Measurements from ENCODE around the gene ELOVL6. TPM values are rescaled to one million over a fixed set of nuclear protein-coding genes. Genes with fewer than 3 reads are reported as not detected.
A peak's percentile ranks its signal among the peaks of the same experiment; 100 is the strongest.

ELOVL6 gene
- total RNA-seq, 8 experiments from 2014 or later: 10.3 to 60.3 (median 28.4) TPM

DNA sequence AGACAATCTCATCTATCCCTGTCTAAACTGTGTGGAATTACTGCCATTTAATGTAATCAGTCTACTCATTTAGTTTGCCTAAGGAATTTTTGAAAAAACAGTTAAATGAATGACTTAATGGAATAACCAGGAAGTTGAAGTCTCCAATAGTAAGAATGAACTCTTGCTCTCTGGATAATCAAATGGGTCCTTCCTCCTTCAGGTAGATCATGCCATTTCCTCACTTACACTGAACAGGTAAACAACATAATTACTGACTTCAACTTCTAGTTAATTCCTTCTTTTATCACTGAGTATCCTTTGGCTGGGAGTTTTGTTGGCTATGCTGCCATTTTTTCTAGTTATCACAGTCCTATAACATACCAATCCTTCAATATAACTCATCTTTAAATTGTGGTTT is 56.0 kb downstream of the ELOVL6 start:
- H3K27ac ChIP-seq: no peak overlapping the region
- no peak for ATAC-seq (replicated peaks in 6 of 8)
- no peak overlapping the region for H3K4me3 ChIP-seq
- no peaks in the 10 kb centered on the region for H3K4me1 ChIP-seq (replicated peaks in 1 of 2)
- in situ Hi-C loops (cut with MboI; ENCODE audit: low pct_unique_long_range_greater_than_20kb in 2 of 9, low sequenced_read_pairs in 9 of 9, unreplicated experiment in 9 of 9): no loop called here

DNA sequence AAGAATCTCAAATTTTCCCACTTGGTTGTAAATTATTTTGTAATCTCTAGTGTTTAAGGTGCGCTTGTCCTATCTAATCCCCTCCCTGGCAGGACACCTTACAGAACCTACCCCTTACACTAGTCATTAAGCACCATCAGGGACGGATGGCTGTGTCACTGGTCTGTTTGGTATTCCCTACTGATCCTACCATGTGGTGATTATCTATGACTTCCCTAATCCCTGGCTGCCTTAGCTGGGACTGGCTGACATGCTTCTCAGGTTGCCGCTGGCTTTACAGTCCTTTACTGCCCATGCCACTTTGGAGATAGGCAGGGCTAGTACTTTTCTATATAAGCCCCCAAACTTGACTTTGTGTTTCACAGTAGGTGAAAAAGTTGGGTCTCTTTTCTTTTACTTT is 58.6 kb downstream of the ELOVL6 start:
- no peak overlapping the region for H3K27ac ChIP-seq
- no peak for ATAC-seq (replicated peaks in 6 of 8)
- in situ Hi-C loops (cut with MboI; ENCODE audit: low pct_unique_long_range_greater_than_20kb in 2 of 9, low sequenced_read_pairs in 9 of 9, unreplicated experiment in 9 of 9): no loop called here
- WGBS, 10 experiments: 43 to 100% (median 96%) methylated on average over 1 to 3 of the region's 3 CpGs; no CpG with 5 or more reads in 2 of the 10 experiments
- H3K4me1 ChIP-seq (replicated peaks in 1 of 2): no peaks in the 10 kb centered on the region
- H3K4me3 ChIP-seq: no peak overlapping the region

DNA sequence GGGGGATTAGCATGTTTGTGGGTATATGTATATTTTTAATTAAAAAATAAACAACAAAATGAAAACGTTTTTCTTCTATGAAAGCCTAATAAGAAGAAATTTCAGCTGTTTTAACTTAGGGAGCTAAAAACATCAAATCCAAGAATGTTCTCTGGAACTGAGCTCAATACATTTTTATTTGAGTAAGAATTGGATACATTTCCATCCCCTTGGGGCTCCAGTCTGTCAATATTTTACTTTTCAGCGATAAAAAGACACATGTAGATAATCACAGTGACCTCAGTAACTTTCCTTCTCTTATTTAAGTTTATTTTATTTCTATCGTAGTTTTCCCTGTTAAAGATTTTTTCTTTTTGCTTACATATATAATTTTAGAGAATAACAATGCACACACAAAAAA is 59.3 kb downstream of the ELOVL6 start:
- WGBS, 10 experiments: 24 to 83% (median 62%) methylated on average over 1 to 3 of the region's 3 CpGs
- ATAC-seq (replicated peaks in 6 of 8): no peak
- Histone ChIP-seq H3K4me1 (replicated peaks in 1 of 2) (no peaks in the 10 kb centered on the region), H3K4me3 (no peak overlapping the region), H3K27ac (no peak overlapping the region)
- in situ Hi-C loops (cut with MboI; ENCODE audit: low pct_unique_long_range_greater_than_20kb in 2 of 9, low sequenced_read_pairs in 9 of 9, unreplicated experiment in 9 of 9): no loop called here

DNA sequence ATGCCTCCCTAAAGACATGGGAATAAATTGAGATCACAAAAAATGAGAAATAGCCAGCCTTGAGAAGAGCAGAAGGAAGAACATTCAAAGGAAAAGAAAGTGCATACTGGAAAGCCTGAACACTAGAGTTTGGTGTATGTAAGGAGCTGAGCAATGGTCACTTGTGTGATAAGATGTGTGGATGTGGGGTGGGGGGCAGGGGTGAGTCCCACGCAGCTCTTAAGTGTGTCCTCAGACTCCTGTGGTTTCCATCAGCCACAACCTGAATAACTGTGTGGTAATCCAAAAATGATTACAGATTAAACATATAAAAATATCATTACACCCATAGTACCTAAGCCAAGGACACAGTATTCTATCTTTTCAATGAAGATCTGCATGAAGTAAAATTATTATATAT is 59.9 kb downstream of the ELOVL6 start:
- no peak for ATAC-seq (replicated peaks in 6 of 8)
- H3K27ac ChIP-seq: no peak overlapping the region
- H3K4me1 ChIP-seq (replicated peaks in 1 of 2): no peaks in the 10 kb centered on the region
- H3K4me3 ChIP-seq: no peak overlapping the region
- WGBS, 10 experiments: 100% methylated on average over 1 of the region's 1 CpG; no CpG with 5 or more reads in 7 of the 10 experiments
- in situ Hi-C loops (cut with MboI; ENCODE audit: low pct_unique_long_range_greater_than_20kb in 2 of 9, low sequenced_read_pairs in 9 of 9, unreplicated experiment in 9 of 9): no loop called here

DNA sequence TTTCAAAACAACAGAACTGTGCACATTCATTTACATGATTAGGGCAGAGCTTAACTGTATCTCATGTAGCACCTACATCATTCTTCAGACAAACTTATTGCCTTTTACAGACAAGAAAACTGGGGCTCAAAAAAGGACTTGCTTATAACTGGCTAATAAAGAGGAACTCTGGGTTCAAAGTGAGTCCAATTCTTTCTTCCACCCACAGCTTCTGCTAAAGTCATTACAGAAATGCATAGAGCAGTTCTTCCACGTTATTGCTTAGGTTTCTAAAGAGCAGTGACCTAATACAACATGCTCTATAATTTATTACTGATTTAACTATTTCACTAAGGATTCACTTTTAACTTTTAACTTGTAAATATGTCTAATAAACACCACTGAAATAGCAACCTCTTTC is 60.6 kb downstream of the ELOVL6 start:
- in situ Hi-C loops (cut with MboI; ENCODE audit: low pct_unique_long_range_greater_than_20kb in 2 of 9, low sequenced_read_pairs in 9 of 9, unreplicated experiment in 9 of 9): no loop called here
- Histone ChIP-seq H3K4me3 (no peak overlapping the region), H3K4me1 (replicated peaks in 1 of 2) (no peaks in the 10 kb centered on the region), H3K27ac (no peak overlapping the region)
- 38 to 100% (median 90%) methylated on average over 1 of the region's 1 CpG; no CpG with 5 or more reads in 4 of the 10 experiments for whole genome bisulfite sequencing, 10 experiments
- ATAC-seq (replicated peaks in 6 of 8): no peak

DNA sequence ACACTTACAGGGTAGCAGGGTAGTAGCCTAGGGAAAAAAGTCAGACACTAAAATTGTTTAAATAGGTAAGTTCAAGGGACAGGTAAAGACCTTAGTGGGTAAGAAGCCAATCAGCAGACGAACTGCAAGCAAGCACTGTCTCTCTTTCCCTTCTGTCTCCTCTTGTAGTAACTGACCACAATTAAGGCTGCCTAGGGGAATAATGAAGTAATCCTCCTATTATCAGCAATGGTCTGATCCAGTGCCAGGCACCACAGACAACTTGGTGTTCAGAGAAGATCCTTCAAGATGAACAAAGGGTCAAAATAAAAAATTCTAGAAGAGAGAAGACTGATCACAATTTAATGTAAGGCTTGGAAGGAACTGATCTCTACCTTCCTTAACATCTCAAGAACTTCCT is 62.9 kb downstream of the ELOVL6 start:
- ATAC-seq (replicated peaks in 6 of 8): no peak
- H3K27ac ChIP-seq: no peak overlapping the region
- H3K4me3 ChIP-seq: no peak overlapping the region
- in situ Hi-C loops (cut with MboI; ENCODE audit: low pct_unique_long_range_greater_than_20kb in 2 of 9, low sequenced_read_pairs in 9 of 9, unreplicated experiment in 9 of 9): no loop called here
- H3K4me1 ChIP-seq (replicated peaks in 1 of 2): no peaks in the 10 kb centered on the region
- 14 to 100% (median 77%) methylated on average over 1 of the region's 1 CpG; no CpG with 5 or more reads in 4 of the 10 experiments for WGBS, 10 experiments

DNA sequence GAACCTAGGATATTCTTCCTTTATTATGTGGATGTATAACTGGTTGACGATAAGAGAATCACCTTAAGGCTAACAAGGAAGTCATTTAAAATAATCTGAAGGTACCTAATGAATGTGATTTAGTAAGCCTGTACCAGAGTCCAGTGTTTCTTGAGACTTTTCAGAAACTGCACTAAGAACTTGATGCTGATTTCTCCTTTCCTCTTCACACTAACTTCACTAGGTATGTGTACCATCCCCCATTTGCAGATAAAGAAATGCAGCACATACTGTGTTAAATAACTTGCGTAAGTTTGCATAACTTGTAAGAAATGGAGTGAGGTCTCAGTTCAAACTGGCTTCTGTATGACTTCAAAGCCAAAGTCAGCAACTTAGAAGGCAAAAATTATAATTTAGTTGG is 63.3 kb downstream of the ELOVL6 start:
- WGBS, 10 experiments: 83 to 100% (median 94%) methylated on average over 2 of the region's 2 CpGs; no CpG with 5 or more reads in 1 of the 10 experiments
- no peaks in the 10 kb centered on the region for H3K4me1 ChIP-seq (replicated peaks in 1 of 2)
- in situ Hi-C loops (cut with MboI; ENCODE audit: low pct_unique_long_range_greater_than_20kb in 2 of 9, low sequenced_read_pairs in 9 of 9, unreplicated experiment in 9 of 9): no loop called here
- no peak for ATAC-seq (replicated peaks in 6 of 8)
- no peak overlapping the region for H3K27ac ChIP-seq
- no peak overlapping the region for H3K4me3 ChIP-seq

DNA sequence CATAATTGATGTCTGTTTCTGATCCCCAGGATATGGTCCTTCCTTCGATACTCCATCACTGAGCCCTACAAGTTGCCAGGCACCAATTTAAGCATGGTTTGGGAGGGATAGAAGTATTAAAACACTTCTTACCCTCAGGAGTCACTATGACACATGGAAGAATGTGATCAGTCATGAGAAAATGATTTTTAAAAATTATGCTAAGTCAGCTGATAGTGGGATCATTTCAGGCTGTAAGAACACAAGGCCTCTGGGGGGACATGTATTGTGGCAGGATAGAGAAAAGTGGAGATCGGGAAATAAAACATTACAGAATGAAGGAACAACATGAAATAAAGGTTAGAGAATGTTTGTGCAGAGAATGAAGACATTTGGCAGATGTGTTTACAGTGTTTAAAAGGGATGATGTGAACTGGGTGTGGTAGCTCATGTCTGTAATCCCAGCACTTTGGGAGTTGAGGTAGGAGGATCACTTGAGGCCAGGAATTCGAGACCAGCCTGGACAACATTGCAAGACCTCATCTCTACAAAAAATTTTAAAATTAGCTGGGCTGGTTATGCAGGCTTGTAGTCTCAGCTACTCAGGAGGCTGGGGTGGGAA is 64.0 kb downstream of the ELOVL6 start:
- WGBS, 10 experiments: 20 to 100% (median 88%) methylated on average over 1 to 3 of the region's 3 CpGs; no CpG with 5 or more reads in 2 of the 10 experiments
- ATAC-seq (replicated peaks in 6 of 8): peak in 2 of 8 experiments; percentile 15 to 28
- no peak overlapping the region for H3K27ac ChIP-seq
- no peak overlapping the region for H3K4me3 ChIP-seq
- H3K4me1 ChIP-seq (replicated peaks in 1 of 2): no peaks in the 10 kb centered on the region
- in situ Hi-C loops (cut with MboI; ENCODE audit: low pct_unique_long_range_greater_than_20kb in 2 of 9, low sequenced_read_pairs in 9 of 9, unreplicated experiment in 9 of 9): no loop called here

DNA sequence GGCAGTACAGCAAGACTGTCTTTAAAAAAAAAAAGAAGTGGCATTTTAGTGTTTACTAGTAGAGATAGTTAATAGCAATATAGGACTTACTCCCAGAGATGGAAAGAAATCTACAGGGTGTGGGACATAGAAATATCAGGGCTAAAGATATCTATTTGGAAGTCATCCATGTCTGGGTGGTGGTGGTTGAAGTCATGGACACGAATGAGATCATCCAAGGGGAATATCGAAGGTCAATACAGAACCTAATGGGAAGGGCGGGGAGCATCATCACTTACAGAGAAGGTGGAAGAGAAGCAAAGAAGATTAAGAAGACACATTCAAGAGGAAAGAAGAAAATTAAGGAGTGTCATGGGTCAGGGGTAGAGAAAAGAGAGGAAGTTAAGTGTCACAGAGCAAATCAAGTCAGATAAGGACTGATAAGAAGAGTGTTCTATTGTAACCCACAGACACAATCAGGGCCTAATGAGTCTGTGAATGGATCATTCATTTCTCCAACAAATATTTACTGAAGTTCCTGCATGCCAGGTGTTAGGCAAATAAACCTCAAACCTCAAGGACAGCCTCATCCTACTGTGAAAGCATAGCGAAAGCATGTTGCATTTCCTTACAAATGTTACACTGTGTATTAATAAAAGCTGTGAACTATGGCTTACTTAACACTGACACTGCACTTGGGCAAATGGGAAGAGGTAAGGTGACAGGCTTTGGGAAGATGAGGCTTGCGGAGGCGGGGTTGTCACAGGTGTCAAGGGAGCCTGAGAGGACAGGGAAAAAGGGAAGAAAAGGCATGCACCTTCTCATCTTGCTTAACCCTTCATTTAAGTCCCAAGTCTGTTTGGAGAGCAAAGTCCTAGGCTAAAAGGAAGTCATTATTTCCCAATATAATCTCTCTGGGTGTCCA is 65.3 kb downstream of the ELOVL6 start:
- no peak overlapping the region for H3K4me3 ChIP-seq
- WGBS, 10 experiments: 71 to 100% (median 94%) methylated on average over 2 to 6 of the region's 6 CpGs; no CpG with 5 or more reads in 1 of the 10 experiments
- H3K27ac ChIP-seq: no peak overlapping the region
- H3K4me1 ChIP-seq (replicated peaks in 1 of 2): no peaks in the 10 kb centered on the region
- ATAC-seq (replicated peaks in 6 of 8): peak in 1 of 8 experiments; percentile 68
- in situ Hi-C loops (cut with MboI; ENCODE audit: low pct_unique_long_range_greater_than_20kb in 2 of 9, low sequenced_read_pairs in 9 of 9, unreplicated experiment in 9 of 9): no loop called here

DNA sequence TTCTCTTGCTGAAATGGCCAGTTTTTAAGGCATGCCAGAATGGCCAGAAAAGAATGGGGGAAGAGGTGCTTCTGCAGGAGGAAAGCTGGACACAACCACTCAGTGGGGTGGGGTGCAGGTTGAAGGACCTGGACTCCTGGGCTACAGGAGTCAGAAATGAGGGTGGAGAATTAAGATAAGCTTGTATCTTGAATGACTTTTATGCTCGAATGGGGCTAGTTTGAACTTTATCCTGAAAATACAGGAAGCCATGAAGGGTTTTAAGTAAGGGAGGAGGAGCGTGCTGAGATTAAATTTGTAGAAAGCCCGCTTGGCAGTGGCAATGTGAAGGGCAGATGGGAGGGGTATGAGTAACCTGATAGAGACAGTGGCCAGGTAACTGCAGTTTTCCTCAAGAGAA is 66.5 kb downstream of the ELOVL6 start:
- Histone ChIP-seq H3K4me3 (no peak overlapping the region), H3K4me1 (replicated peaks in 1 of 2) (no peaks in the 10 kb centered on the region), H3K27ac (no peak overlapping the region)
- 94 to 100% (median 100%) methylated on average over 1 to 3 of the region's 3 CpGs; no CpG with 5 or more reads in 2 of the 10 experiments for WGBS, 10 experiments
- no peak for ATAC-seq (replicated peaks in 6 of 8)
- in situ Hi-C loops (cut with MboI; ENCODE audit: low pct_unique_long_range_greater_than_20kb in 2 of 9, low sequenced_read_pairs in 9 of 9, unreplicated experiment in 9 of 9): no loop called here

DNA sequence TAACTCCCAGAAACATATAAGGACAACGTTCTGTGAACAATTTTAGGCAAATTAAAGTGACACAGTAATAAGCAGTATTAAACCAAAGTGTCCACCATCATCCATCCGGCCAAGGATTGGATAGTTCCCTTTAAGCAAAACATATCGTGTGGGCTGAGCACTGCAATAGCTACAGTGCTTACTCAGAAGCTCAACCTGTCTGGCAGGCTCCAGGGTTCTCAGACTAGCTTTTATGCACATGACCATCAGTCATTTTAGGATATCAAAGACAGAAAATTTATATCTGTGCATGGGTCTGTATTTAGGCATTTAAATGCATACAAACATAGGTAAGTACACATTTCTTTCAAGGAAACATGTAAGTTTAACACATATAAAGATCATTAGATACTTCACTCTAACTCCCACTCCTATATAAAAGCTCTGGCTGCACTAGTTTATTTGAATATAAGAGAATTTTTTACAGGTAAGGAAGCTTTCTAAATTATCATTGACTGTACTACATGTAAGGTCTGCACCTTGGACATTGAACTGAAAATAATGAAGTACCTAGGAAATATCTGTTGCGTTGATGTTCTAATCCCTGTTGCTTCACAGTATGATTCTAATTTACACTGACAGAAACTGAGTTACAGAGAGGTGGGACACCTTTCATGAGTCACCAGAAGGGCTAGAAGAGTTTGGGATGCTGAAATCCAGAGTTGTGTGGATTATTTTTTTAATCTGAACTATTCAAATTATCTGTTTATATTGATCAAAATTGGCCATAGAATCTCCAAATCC is 67.6 kb downstream of the ELOVL6 start:
- in situ Hi-C loops (cut with MboI; ENCODE audit: low pct_unique_long_range_greater_than_20kb in 2 of 9, low sequenced_read_pairs in 9 of 9, unreplicated experiment in 9 of 9): no loop called here
- 68 to 100% (median 86%) methylated on average over 1 to 4 of the region's 4 CpGs for WGBS, 10 experiments
- no peak overlapping the region for H3K27ac ChIP-seq
- H3K4me3 ChIP-seq: no peak overlapping the region
- no peak for ATAC-seq (replicated peaks in 6 of 8)
- H3K4me1 ChIP-seq (replicated peaks in 1 of 2): no peaks in the 10 kb centered on the region

DNA sequence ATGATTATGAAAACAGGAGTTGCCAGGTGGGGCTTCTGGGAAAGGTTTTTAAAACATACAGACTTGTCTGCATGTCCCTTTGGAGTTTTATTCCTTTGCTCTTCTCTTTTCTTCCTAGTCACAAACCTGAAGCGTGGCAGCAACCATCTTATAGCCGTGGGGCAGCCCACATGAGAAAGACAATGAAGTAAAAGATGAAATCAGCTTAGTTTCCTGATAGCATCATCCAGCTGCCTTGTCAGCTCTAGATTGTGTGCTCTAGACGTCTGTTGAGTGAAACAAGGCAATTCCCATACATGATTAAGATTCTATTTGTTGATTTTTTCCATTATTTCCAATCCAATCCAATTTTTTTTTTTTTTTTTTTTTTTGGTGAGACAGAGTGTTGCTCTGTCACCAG is 68.9 kb downstream of the ELOVL6 start:
- Histone ChIP-seq H3K27ac (no peak overlapping the region), H3K4me3 (no peak overlapping the region), H3K4me1 (replicated peaks in 1 of 2) (no peaks in the 10 kb centered on the region)
- WGBS, 10 experiments: 83 to 100% (median 92%) methylated on average over 2 to 3 of the region's 3 CpGs; no CpG with 5 or more reads in 3 of the 10 experiments
- ATAC-seq (replicated peaks in 6 of 8): peak in 1 of 8 experiments; percentile 48
- in situ Hi-C loops (cut with MboI; ENCODE audit: low pct_unique_long_range_greater_than_20kb in 2 of 9, low sequenced_read_pairs in 9 of 9, unreplicated experiment in 9 of 9): no loop called here

DNA sequence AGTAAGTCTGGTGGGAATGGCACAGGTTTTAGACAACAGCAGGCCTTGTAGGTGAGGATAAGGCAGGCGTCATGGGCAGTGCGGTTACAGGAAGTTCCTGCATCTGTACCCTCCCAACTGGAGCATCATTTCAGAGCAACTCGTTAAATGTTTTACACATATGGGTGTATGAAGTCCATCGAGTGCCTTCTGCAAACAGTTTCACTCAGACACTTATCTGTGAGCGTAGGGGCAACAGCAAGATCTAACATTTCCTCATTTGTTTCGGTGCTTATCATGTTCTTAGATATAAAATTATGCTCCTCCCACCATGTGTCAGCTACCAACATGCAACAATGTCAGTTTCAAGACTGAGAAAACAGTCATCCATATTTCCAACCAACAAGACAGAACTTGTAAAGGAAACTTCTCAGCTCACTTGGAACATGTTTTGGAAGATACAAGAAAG is 69.9 kb downstream of the ELOVL6 start:
- no peak for ATAC-seq (replicated peaks in 6 of 8)
- H3K27ac ChIP-seq: no peak overlapping the region
- 77 to 100% (median 93%) methylated on average over 1 to 6 of the region's 6 CpGs for WGBS, 10 experiments
- H3K4me3 ChIP-seq: no peak overlapping the region
- in situ Hi-C loops (cut with MboI; ENCODE audit: low pct_unique_long_range_greater_than_20kb in 2 of 9, low sequenced_read_pairs in 9 of 9, unreplicated experiment in 9 of 9): no loop called here
- H3K4me1 ChIP-seq (replicated peaks in 1 of 2): no peaks in the 10 kb centered on the region

Measured in motor neuron (in vitro differentiated cells).